Breast epithelium (tissue), 3 donors: ENCODE measurements around the gene TTLL10.

ENCODE experiments used
- CTCF ChIP-seq, 3 donors: fragments of 450-650 bp; IDR thresholded peaks; one replicate each; pipeline ENCODE4 v1.5.1; 2016 to 2017; ENCODE audit warnings: antibody characterized with exemption in 3 of 3, mild to moderate bottlenecking in 3 of 3, moderate library complexity in 3 of 3
- POLR2A ChIP-seq: fragments of 450-650 bp; IDR thresholded peaks from one replicate; pipeline ENCODE4 v1.6.1; 2016; ENCODE audit warnings: antibody characterized with exemption, mild to moderate bottlenecking, moderate library complexity
- POLR2AphosphoS5 ChIP-seq, 3 donors: sonication (generic); formaldehyde crosslinking; IDR thresholded peaks; one replicate each; pipeline ENCODE4 v1.6.1; 2017; ENCODE audit warnings: antibody characterized with exemption in 3 of 3

DNA sequence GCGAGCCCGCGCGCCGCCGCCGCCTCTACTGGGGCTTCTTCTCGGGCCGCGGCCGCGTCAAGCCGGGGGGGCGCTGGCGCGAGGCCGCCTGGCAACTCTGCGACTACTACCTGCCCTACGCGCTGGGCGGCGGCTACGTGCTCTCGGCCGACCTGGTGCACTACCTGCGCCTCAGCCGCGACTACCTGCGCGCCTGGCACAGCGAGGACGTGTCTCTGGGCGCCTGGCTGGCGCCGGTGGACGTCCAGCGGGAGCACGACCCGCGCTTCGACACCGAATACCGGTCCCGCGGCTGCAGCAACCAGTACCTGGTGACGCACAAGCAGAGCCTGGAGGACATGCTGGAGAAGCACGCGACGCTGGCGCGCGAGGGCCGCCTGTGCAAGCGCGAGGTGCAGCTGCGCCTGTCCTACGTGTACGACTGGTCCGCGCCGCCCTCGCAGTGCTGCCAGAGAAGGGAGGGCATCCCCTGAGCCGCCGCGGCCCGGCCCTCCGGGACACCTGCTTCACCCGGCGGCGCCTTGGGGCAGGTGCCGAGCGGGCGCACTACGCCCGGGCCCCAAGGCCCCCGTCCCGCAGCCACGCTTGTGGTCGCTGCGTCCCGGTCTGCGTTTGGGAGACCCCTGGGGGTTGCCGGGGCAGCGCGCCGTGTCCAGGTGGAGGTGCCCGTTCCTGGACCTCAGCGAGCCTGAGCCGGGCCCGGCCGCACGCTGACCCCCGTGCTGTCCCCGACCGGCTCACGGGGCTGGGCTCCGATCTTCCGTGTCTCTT, 59.3 kb downstream of the TTLL10 start:
- TF ChIP-seq CTCF (IDR thresholded peaks at IDR 0.05) = no peak
- TF ChIP-seq POLR2A = no peak
- no peak for TF ChIP-seq POLR2AphosphoS5 (IDR thresholded peaks at IDR 0.05)
